Activated naive CD4-positive, alpha-beta T cell treated with anti-CD3 and anti-CD28 coated beads, Interleukin-2, amount 50 U/mL, for 24 hours (primary cell): Measurements from ENCODE around the gene PHF1.
A peak's percentile ranks its signal among the peaks of the same experiment; 100 is the strongest.

Experiments
- H3K27ac Mint-ChIP-seq: one replicate; pipeline ENCODE4 v1.8.0; 2021; ENCODE audit warnings: mild to moderate bottlenecking, mixed read lengths
- H3K27me3 Mint-ChIP-seq: one replicate; pipeline ENCODE4 v1.8.0; 2021; ENCODE audit warnings: mixed read lengths
- H3K36me3 Mint-ChIP-seq: one replicate; pipeline ENCODE4 v1.8.0; 2021; ENCODE audit warnings: mixed read lengths
- H3K4me1 Mint-ChIP-seq: one replicate; pipeline ENCODE4 v1.8.0; 2021; ENCODE audit warnings: mixed read lengths
- H3K4me3 Mint-ChIP-seq: one replicate; pipeline ENCODE4 v1.8.0; 2021; ENCODE audit warnings: mild to moderate bottlenecking, mixed read lengths
- H3K9me3 Mint-ChIP-seq: one replicate; pipeline ENCODE4 v1.8.0; 2021; ENCODE audit warnings: mixed read lengths

The PHF1 gene

GRCh38 chr6:33446356-33446755 lies 35.5 kb downstream of the PHF1 start:
- H3K27ac Mint-ChIP-seq, result peak overlapping the region; percentile 59
- no peaks in the 10 kb centered on the region for H3K27me3 Mint-ChIP-seq
- H3K4me3 Mint-ChIP-seq, result no peak overlapping the region
- H3K4me1 Mint-ChIP-seq, result peaks cover 15% of the 10 kb centered on the region
- no peaks in the 10 kb centered on the region for H3K9me3 Mint-ChIP-seq
- H3K36me3 Mint-ChIP-seq, result peaks cover 4% of the 10 kb centered on the region

GRCh38 chr6:33450434-33450833 lies 39.6 kb downstream of the PHF1 start:
- H3K36me3 Mint-ChIP-seq, result peaks cover 5% of the 10 kb centered on the region
- no peaks in the 10 kb centered on the region for H3K9me3 Mint-ChIP-seq
- peak overlapping the region; percentile 46 for H3K27ac Mint-ChIP-seq
- H3K4me1 Mint-ChIP-seq, result peaks cover 40% of the 10 kb centered on the region
- no peaks in the 10 kb centered on the region for H3K27me3 Mint-ChIP-seq
- peak overlapping the region; percentile 5 for H3K4me3 Mint-ChIP-seq

- H3K27ac Mint-ChIP-seq, result no peak overlapping the region
- peaks cover 49% of the 10 kb centered on the region for H3K4me1 Mint-ChIP-seq
- no peaks in the 10 kb centered on the region for H3K9me3 Mint-ChIP-seq
- peaks cover 2% of the 10 kb centered on the region for H3K36me3 Mint-ChIP-seq
- no peaks in the 10 kb centered on the region for H3K27me3 Mint-ChIP-seq
- no peak overlapping the region for H3K4me3 Mint-ChIP-seq
Measured at GRCh38 chr6:33451606-33452005, 40.8 kb downstream of the PHF1 start.

GRCh38 chr6:33452496-33452895 lies 41.7 kb downstream of the PHF1 start:
- H3K27me3 Mint-ChIP-seq, result no peaks in the 10 kb centered on the region
- H3K27ac Mint-ChIP-seq, result peak overlapping the region; percentile 12
- H3K36me3 Mint-ChIP-seq, result peaks cover 9% of the 10 kb centered on the region
- no peak overlapping the region for H3K4me3 Mint-ChIP-seq
- H3K4me1 Mint-ChIP-seq, result peaks cover 58% of the 10 kb centered on the region
- H3K9me3 Mint-ChIP-seq, result no peaks in the 10 kb centered on the region

GRCh38 chr6:33453393-33454008 lies 42.7 kb downstream of the PHF1 start:
- Mint-ChIP-seq H3K9me3 (no peaks in the 10 kb centered on the region), H3K36me3 (peaks cover 10% of the 10 kb centered on the region), H3K4me1 (peaks cover 53% of the 10 kb centered on the region), H3K27ac (peak overlapping the region; percentile 96), H3K4me3 (peak overlapping the region; percentile 99), H3K27me3 (no peaks in the 10 kb centered on the region)

- H3K4me3 Mint-ChIP-seq, result peak within 1 kb of the TSS; percentile 99
- no peaks in the 10 kb centered on the region for H3K9me3 Mint-ChIP-seq
- no peaks in the 10 kb centered on the region for H3K27me3 Mint-ChIP-seq
- peaks cover 10% of the 10 kb centered on the region for H3K36me3 Mint-ChIP-seq
- peaks cover 53% of the 10 kb centered on the region for H3K4me1 Mint-ChIP-seq
- peak within 1 kb of the TSS; percentile 96 for H3K27ac Mint-ChIP-seq
Measured at GRCh38 chr6:33454009-33454946, 43.5 kb downstream of the PHF1 start, which contains the start of gene ZBTB9. Gene ZBTB9, plus strand, starts transcription at chr6:33454576. Its CDS starts 525 bp downstream, at chr6:33455101.

- Mint-ChIP-seq H3K27ac (peak overlapping the region; percentile 96), H3K9me3 (no peaks in the 10 kb centered on the region), H3K4me1 (peaks cover 53% of the 10 kb centered on the region), H3K27me3 (no peaks in the 10 kb centered on the region), H3K4me3 (peak overlapping the region; percentile 99), H3K36me3 (peaks cover 10% of the 10 kb centered on the region)
Measured at GRCh38 chr6:33455051-33455450, 44.2 kb downstream of the PHF1 start.

GRCh38 chr6:33456156-33456555 lies 45.3 kb downstream of the PHF1 start:
- no peaks in the 10 kb centered on the region for H3K9me3 Mint-ChIP-seq
- peaks cover 44% of the 10 kb centered on the region for H3K4me1 Mint-ChIP-seq
- H3K27ac Mint-ChIP-seq, result no peak overlapping the region
- peaks cover 10% of the 10 kb centered on the region for H3K36me3 Mint-ChIP-seq
- peak overlapping the region; percentile 99 for H3K4me3 Mint-ChIP-seq
- H3K27me3 Mint-ChIP-seq, result no peaks in the 10 kb centered on the region

GRCh38 chr6:33458676-33459075 lies 47.9 kb downstream of the PHF1 start:
- no peaks in the 10 kb centered on the region for H3K27me3 Mint-ChIP-seq
- no peak overlapping the region for H3K4me3 Mint-ChIP-seq
- no peak overlapping the region for H3K27ac Mint-ChIP-seq

GRCh38 chr6:33459226-33459625 lies 48.4 kb downstream of the PHF1 start:
- H3K4me1 Mint-ChIP-seq, result peaks cover 28% of the 10 kb centered on the region
- H3K27me3 Mint-ChIP-seq, result no peaks in the 10 kb centered on the region
- H3K9me3 Mint-ChIP-seq, result no peaks in the 10 kb centered on the region
- peaks cover 9% of the 10 kb centered on the region for H3K36me3 Mint-ChIP-seq
- H3K4me3 Mint-ChIP-seq, result no peak overlapping the region
- no peak overlapping the region for H3K27ac Mint-ChIP-seq

More at GRCh38 chr6:33458676-33459075, 47.9 kb downstream of the PHF1 start:
- Mint-ChIP-seq H3K36me3 (peaks cover 9% of the 10 kb centered on the region), H3K4me1 (peaks cover 32% of the 10 kb centered on the region), H3K9me3 (no peaks in the 10 kb centered on the region)
